NCI-H1092 (cell line): ENCODE results near the gene GRID1.

Source experiments
- DNase-seq: peaks from one replicate; lab custom pipeline; 2025; lab: John Stamatoyannopoulos, UW

GRID1 gene

GRCh38 chr10:86061278-86062197 is 305.1 kb downstream of the GRID1 start:
- no peak for DNase-seq

- no peak for DNase-seq
Observed at GRCh38 chr10:86060386-86061277, 306.0 kb downstream of the GRID1 start.

- DNase-seq = no peak
Observed at GRCh38 chr10:86059892-86060291, 306.7 kb downstream of the GRID1 start.

- no peak for DNase-seq
Observed at GRCh38 chr10:86058964-86059363, 307.6 kb downstream of the GRID1 start.

GRCh38 chr10:86057708-86058107 is 308.9 kb downstream of the GRID1 start:
- DNase-seq = no peak

DNA sequence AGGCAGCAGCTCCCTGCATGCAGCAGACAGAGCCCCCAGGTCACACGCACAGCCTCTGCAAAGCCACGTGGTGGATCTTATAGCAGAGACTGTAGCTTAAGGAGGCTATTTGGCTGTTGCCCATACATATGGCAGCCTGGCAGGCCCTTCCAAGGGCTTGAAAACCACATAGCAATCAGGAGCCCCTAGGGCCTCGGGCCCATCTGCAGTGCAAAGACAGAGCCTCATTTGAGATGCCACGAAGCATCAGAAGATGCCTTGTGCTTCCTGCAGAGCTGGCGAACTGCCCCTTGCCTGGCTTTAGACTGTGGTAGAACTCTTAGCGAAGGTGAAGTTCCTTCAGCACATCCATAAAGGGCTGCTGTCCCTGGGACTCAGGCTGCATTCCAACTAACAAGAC is 309.9 kb downstream of the GRID1 start:
- DNase-seq = no peak

DNA sequence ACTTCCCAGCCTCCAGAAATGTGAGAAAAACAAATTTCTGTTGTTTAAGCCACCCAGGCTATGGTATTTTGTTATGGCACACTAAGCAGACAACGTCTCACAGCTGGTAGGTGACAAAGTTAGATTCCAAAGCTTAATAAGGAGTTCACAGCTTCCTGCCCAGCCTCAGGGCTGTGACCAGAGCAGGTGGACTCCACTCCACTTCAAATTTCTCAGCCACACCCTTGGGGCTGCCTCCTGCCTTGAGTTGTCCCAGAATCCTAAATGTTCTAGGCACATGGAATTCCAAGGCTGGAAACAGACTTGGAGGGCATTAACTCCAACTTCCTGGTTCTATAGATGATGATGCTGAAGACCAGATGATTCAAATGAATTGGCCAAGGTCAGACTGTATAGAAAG is 310.7 kb downstream of the GRID1 start:
- DNase-seq = no peak

DNA sequence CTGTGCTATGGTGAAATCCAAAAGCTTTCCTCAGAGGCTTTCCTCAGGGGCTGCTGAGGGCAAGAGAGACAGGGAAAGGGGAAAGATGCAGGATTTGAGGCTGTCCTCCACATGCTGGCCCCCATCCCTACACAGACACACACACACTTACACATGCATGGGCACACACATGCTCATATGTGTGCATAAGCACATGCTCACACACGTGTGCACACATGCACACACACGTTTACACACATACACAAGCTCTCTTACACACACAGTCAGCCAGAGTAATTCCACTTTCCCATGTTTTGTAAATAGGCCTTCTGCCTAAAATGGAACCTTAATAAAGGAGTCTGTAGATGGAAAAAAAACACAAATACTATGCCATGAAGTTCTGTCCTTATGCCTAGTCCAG is 312.9 kb downstream of the GRID1 start:
- DNase-seq = no peak

DNA sequence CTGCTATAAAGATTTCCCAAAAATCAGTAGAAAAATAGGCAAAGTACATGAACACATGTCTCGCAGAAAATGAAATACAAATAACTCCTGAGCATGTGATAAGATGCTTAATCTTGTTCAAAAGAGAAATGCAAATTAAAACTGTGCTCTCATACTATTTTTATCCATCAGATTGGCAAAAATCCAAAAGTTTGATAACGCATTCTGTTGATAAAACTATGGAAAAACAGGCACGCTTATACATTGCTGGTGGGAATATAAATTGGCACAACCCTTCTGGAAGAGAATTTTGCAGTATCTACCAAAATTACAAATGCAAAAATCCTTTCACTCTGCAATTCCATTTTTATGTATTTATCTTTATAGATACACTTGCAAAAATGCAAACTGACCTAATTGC is 315.0 kb downstream of the GRID1 start:
- no peak for DNase-seq

DNA sequence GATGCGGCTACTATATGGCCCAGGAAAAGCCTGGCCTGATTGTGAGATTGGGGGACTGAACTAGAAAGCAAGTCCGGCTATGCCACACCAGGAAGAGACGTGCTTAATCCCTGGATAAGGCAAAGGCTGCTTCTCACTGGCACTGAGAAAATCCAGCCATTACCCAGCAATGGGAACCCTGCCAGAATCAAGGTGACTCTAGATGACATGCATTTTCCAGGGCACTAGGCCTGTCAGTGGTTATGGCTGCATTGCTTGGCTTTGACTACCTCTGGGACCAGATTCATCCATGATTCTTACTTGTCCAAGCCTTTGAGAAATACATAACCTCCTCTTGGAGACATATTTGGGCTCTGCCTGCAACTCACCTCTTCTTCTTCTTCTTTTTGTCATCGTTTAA is 317.2 kb downstream of the GRID1 start:
- DNase-seq = no peak

- no peak for DNase-seq
Observed at GRCh38 chr10:86048973-86049372, 317.6 kb downstream of the GRID1 start.

GRCh38 chr10:86048571-86048970 is 318.0 kb downstream of the GRID1 start:
- no peak for DNase-seq

DNA sequence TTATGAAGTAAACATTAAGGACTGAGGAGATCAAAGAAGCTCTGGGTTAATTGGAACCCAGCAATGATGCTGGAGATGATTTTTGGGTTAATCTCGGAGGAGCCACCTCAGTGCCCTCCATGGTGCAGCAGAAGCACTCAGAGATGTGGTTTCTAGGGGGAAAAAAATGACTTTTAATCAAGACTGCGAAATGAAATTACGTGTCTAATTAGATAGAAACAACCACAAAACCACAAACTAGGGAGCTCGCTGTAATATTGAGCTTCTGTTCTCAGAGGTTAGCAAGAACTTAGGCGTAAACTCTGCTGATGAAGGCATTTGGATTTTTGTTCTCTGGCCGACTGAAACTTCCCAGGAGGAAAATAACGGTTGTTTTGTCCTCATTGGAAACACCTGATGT is 319.0 kb downstream of the GRID1 start:
- DNase-seq = no peak

- DNase-seq = no peak
Observed at GRCh38 chr10:86046845-86047460, 319.6 kb downstream of the GRID1 start.

- no peak for DNase-seq
Observed at GRCh38 chr10:86045896-86046295, 320.7 kb downstream of the GRID1 start.

DNA sequence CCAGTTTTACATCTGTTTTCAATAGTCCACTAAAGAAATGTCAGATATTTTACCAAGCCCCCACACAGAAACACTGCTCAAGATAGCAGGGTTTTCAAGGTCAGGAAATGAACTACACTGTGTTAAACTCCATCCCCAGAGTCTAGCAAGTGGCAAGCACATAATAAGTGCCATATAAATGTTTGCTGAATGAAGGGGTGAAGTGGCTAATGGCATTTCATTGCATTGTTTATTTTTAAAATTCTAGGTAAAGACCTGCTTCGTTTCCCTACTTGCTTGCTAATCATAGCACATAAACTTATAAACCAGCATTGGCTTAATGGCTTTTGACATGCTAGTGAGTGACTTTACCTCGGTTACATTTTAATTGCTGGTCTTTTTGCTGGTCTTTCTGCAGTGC is 322.6 kb downstream of the GRID1 start:
- no peak for DNase-seq

- no peak for DNase-seq
Observed at GRCh38 chr10:86043236-86043635, 323.4 kb downstream of the GRID1 start.

DNA sequence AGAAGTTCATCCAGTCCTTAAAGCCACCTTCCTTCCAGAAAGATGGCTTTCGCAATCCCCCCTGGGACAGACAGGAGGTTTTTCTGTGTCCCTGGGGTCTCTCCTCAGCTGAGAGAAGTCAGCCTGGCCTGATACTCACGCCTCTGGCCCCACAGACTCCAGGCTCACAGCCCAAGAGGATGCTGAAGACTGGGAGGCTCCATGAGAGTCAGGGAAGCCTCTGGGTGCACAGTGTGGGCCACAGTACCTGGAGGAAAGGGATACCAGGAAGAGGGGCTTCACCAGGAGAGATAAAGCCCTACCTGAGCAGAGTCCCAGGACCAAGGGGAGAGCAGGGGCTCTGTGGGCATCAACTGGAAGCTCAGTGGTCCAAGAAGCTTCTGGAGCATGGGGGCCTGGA is 324.4 kb downstream of the GRID1 start:
- no peak for DNase-seq

DNA sequence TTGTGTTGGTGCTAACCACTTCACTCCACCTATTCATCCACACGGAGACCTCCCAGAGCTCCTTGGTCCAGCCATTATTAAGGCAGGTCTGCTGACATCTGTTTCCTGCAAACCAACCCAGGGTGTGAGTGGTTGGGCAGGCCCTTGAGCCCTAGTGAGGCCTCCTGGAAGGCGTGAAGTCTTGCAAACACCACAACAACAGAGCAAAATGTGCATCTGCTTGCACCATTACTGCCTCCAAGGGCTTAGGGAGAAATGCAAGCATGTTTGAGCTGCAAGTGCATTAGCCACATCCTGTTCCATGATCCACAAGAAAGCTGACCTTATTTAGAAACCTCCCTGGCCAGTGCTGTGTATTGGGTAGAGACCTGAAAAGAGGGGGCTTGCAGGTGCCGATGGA is 325.5 kb downstream of the GRID1 start:
- no peak for DNase-seq

GRCh38 chr10:86038371-86038770 is 328.2 kb downstream of the GRID1 start:
- no peak for DNase-seq

- no peak for DNase-seq
Observed at GRCh38 chr10:86037096-86037495, 329.5 kb downstream of the GRID1 start.

DNA sequence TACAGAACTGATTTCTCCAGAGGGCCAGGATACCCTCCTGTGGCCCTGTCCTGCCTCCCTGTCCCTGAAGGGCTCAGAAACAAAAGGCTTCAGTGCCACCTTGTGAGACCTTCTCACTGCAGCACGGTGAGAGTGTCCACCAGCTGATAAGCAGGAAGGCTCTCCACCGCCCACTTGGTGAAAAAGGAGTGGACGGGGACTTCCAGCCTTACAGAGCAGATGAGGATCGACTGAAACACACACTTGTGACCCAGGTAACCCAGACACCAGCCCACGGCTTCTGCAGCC is 330.1 kb downstream of the GRID1 start:
- no peak for DNase-seq
